DMS53 (cell line): ENCODE results near the gene KLHL25.
"Not testable (repeated sequence)": the region's sequence is repeated elsewhere in the genome, so short reads cannot be mapped to it uniquely, and the experiment has no call there.

ENCODE experiments used
- DNase-seq: peaks from one replicate; lab custom pipeline; 2025; lab: John Stamatoyannopoulos, UW

KLHL25 gene

DNA sequence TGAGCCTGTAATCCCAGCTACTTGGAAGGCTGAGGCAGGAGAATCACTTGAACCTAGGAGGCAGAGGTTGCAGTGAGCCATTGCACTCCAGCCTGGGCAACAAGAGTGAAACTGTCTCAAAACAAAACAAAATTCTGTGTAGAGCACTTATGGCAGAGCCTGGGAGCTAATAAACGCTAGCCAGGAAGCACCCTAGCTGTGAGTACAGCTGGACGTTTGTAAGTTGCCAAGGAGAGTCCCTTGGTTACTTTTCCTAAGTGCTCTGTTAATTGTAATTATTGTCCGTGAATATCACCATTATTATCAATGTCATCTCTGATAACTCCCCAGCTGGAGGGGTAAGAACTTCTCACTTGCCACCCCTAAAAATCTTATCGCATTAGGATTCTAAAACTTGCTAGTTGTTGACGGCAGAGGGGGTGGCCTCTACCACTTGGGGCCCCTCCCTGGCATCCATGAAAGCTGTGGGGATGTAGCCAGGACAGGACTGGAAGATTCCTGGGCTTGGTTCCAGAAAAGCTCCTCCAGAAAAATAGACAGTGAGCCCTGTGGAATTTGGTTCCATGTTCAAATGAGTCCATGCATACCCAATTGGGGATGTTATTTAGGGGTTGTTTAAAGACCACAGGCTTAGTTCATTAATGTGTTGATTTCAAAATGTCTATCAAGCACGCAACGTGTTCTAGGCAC is 9.9 kb upstream of the KLHL25 start:
- no peak for DNase-seq

- DNase-seq = peak; percentile 46
Measured at GRCh38 chr15:85802617-85803016, 7.9 kb upstream of the KLHL25 start.

DNA sequence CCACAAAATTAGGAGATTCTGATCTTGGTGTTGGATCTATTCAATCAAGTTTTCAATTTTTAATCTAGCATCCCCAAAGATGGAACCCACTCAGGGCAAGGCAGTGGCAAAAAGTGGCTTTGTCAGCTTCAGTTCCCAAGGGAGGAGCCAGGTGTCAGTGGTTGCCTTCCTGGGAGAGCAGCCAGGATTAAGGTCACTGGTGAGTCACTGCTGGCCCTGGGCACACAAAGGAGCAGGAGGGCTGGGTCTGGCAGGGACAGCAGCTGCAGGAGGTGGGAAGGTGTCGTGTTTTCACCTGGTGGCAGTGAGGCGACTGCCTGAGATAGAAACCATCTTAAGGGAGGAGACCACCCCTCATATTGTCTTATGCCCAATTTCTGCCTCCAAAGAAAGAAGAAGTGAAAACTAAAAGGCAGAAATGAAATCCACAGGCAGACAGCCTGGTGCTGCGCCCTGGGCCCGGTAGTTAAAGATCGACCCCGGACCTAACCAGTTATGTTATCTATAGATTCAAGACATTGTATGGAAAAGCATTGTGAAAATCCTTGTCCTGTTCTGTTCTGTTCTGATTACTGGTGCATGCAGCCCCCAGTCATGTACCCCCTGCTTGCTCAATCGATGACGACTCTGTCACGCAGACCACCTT is 5.9 kb upstream of the KLHL25 start:
- DNase-seq = peak; percentile 95

- not testable (repeated sequence) for DNase-seq
Measured at GRCh38 chr15:85796371-85796770, 1.6 kb upstream of the KLHL25 start.

DNA sequence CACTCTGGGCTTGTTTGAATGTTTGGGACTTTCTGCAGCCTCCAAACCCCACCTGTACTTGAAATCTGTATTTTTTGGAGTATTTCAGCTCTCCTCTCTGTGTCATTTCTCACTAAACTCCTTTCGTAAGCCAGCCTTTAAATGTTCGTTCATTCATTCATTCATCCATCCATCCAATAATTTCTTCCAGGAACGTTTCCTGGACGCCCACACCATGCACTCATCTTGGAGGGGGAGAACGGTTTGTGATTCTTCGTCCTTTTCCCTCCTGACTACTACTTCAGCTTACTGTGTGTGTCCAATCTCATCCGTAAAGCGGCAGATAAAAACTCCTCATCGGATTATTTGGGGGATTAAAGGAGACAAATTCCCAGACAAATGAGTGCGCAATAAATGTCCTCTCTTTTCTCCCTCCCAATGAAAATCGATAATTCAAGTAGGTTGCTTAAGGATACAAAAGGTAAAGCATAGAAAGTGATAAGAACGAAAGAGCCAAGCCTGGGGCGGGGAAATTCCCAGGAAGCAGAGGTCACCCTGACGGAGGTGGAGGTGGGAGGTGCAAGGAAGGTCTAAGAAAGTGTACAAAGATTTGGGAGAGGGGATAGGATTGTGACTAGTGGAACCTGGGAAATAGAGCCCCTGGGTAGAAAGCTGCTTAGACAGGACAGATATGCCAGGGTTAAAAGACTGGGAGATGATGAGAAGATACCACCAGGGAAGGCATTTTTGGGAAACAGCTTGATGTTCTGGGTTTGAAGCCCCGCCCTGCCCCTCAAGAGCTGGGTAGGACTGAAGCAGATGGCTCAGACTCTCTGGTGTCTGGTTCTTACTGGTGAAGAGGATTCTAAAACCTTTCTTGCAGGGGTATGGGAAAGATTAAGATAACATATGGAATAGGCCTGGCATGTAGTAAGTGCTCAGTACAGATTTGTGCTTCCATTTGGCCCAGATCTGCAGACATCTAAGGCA is 896 bp upstream of the KLHL25 start:
- DNase-seq = peak; percentile 30

GRCh38 chr15:85793641-85794597 is 806 bp downstream of the KLHL25 start:
- peak; percentile 47 for DNase-seq

DNA sequence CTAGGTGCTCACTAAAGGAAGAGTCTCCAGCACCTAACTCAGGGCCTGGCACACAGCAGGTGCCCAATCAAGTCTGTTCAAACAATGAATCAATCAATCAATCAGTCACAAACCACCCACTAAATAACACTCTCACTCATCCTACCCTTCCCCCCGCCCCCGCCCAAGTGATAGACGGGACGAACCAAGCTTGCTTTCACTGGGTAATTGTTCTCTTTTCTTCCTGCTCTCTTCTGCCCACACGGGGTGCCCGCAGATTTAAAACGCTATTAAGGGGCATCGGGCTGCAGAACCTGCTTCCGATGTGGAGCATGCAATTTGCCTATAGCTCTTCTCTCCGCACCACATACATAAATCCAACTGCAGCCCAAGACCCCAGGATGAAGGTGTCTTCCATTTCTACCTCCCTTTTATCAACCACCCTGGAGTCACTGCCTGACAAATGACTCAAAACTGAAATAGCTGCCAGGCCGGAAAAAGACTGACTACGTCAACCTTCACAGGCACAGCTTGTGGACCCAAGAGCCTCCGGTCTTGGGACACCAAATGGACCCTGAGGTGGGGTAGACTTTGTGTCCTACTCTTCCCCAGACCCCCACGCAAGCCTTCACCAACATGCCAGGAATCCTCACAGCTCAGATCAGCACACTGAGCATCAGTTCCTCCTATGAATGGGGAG is 1.7 kb downstream of the KLHL25 start:
- DNase-seq = no peak

GRCh38 chr15:85792102-85792731 is 2.5 kb downstream of the KLHL25 start:
- no peak for DNase-seq

DNA sequence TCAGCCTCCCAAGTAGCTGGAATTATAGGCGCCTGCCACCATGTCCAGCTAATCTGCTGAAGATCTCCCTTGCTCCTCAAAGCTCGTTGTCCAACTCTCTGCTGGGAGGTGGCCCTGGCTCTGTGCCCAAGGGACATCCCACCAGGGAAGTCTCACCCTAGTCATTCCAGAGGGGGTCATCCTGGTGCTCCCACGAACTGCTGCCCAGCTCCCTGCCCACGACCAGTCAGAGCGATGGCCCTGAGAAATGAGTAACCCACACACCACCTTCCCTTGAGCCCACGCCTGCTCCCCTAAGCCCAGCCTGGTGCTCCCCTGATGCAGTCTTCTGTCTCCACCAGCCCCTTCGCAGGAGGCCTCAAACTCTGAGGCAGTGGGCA is 5.2 kb downstream of the KLHL25 start:
- no peak for DNase-seq

GRCh38 chr15:85788771-85789495 is 5.8 kb downstream of the KLHL25 start:
- DNase-seq = peak; percentile 86

- peak; percentile 71 for DNase-seq
Measured at GRCh38 chr15:85786781-85787114, 8.0 kb downstream of the KLHL25 start.

- DNase-seq = peak; percentile 95
Measured at GRCh38 chr15:85785887-85786780, 8.6 kb downstream of the KLHL25 start.

DNA sequence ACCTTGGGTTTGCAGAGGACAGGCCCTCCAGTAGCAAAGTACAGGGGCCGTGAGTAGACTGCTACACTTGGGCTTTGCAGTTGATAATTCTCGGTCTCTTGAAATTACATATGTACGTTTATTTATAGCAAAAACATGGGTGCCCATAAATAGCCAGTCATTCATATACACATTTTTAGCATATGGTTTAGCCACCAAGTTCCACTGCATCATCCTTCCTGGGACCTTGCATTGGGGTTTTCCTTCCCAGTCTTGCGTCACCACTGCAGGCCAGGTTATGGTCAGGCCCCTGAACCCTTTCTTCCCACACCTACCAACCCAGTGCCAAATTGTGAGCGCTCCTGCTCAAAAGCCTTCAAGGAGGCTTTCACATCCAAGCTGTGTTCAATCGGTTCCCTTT is 12.7 kb downstream of the KLHL25 start:
- DNase-seq = no peak

DNA sequence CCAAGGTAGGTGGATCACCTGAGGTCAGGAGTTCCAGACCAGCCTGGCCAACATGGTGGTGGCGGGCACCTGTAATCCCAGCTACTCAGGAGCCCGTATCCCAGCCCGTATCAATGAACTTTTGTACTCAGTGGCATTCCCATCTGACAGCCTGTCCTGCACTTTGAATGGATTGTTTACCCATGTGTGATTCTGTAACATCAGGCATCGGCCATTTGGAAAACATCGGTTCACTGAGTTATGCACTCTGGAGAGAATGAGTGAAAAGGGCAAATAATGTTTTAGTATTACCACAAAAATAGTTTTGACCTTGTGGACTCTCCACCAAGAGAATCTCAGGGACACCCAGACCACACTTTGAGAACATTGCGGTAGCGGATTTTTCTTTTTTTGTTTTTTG is 13.6 kb downstream of the KLHL25 start:
- DNase-seq = no peak

GRCh38 chr15:85780225-85780985 is 14.3 kb downstream of the KLHL25 start:
- no peak for DNase-seq

DNA sequence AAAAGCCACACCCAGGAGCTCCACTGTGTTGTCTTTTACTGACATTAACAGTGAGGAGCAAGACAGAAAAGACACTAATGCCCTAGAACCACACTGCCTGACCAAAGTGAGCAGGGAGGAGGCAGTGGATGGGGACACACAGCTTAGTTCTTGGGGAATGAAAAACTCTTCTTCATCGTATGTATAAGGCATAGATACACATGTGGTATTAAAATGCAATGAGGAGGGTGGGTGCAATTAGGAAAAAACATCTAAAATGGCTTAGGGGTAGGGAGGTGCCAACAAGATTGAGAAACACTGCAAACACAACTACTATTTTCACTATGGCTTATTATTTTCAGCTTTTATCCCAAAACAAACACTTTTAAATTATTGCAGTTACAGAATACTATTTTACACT is 15.5 kb downstream of the KLHL25 start:
- no peak for DNase-seq

- DNase-seq = no peak
Measured at GRCh38 chr15:85778107-85778776, 16.5 kb downstream of the KLHL25 start.
